Measurements from ENCODE around the gene CACYBP. TPM values are rescaled to one million over a fixed set of nuclear protein-coding genes. Genes with fewer than 3 reads are reported as not detected.

The CACYBP gene
- total RNA-seq, 1 donor from 2014 or later = 70.2 TPM

GRCh38 chr1:175034775-175035174, 35.0 kb downstream of the CACYBP start:
- Histone ChIP-seq H3K9me3 (no peaks in the 10 kb centered on the region), H3K27ac (no peak overlapping the region), H3K4me1 (no peaks in the 10 kb centered on the region), H3K36me3 (no peaks in the 10 kb centered on the region), H3K4me3 (no peak overlapping the region), H3K27me3 (no peaks in the 10 kb centered on the region)
- intact Hi-C loops (cut with DNase I) = loop anchor here (10.0 kb wide), 1 partner anchor 290 kb away; no protein-coding TSS in a partner anchor
- no peak for TF ChIP-seq CTCF (IDR thresholded peaks at IDR 0.05)
- ATAC-seq (no peak), DNase-seq (no peak)

GRCh38 chr1:175035865-175036264, 36.1 kb downstream of the CACYBP start:
- H3K27ac ChIP-seq = no peak overlapping the region
- DNase-seq = no peak
- no peaks in the 10 kb centered on the region for H3K36me3 ChIP-seq
- no peak for ATAC-seq
- no peak overlapping the region for H3K4me3 ChIP-seq
- intact Hi-C loops (cut with DNase I) = loop anchor here (10.0 kb wide), 1 partner anchor 289 kb away; no protein-coding TSS in a partner anchor
- H3K9me3 ChIP-seq = no peaks in the 10 kb centered on the region
- H3K27me3 ChIP-seq = no peaks in the 10 kb centered on the region
- TF ChIP-seq CTCF (IDR thresholded peaks at IDR 0.05) = no peak
- H3K4me1 ChIP-seq = no peaks in the 10 kb centered on the region

GRCh38 chr1:175036476-175036875, 36.7 kb downstream of the CACYBP start:
- no peak overlapping the region for H3K4me3 ChIP-seq
- DNase-seq (no peak), ATAC-seq (no peak)
- H3K27me3 ChIP-seq = no peaks in the 10 kb centered on the region
- H3K27ac ChIP-seq = no peak overlapping the region
- H3K36me3 ChIP-seq = no peaks in the 10 kb centered on the region
- H3K9me3 ChIP-seq = no peaks in the 10 kb centered on the region
- H3K4me1 ChIP-seq = no peaks in the 10 kb centered on the region
- intact Hi-C loops (cut with DNase I) = loop anchor here (10.0 kb wide), 1 partner anchor 288 kb away; no protein-coding TSS in a partner anchor
- TF ChIP-seq CTCF (IDR thresholded peaks at IDR 0.05) = no peak

- H3K27ac ChIP-seq = no peak overlapping the region
- H3K36me3 ChIP-seq = no peaks in the 10 kb centered on the region
- ATAC-seq = no peak
- TF ChIP-seq CTCF (IDR thresholded peaks at IDR 0.05) = no peak
- no peaks in the 10 kb centered on the region for H3K4me1 ChIP-seq
- no peaks in the 10 kb centered on the region for H3K9me3 ChIP-seq
- DNase-seq = no peak
- H3K4me3 ChIP-seq = no peak overlapping the region
- intact Hi-C loops (cut with DNase I) = loop anchor here (10.0 kb wide), 1 partner anchor 287 kb away; no protein-coding TSS in a partner anchor
- H3K27me3 ChIP-seq = no peaks in the 10 kb centered on the region
These were observed 37.7 kb downstream of the CACYBP start for GRCh38 chr1:175037416-175037815.

GRCh38 chr1:175040324-175040879, 40.7 kb downstream of the CACYBP start:
- no peak for TF ChIP-seq CTCF (IDR thresholded peaks at IDR 0.05)
- no peak overlapping the region for H3K27ac ChIP-seq
- intact Hi-C loops (cut with DNase I) = no loop called here
- H3K4me3 ChIP-seq = no peak overlapping the region
- H3K9me3 ChIP-seq = no peaks in the 10 kb centered on the region
- ATAC-seq (no peak), DNase-seq (no peak)
- H3K36me3 ChIP-seq = no peaks in the 10 kb centered on the region
- H3K27me3 ChIP-seq = no peaks in the 10 kb centered on the region
- H3K4me1 ChIP-seq = no peaks in the 10 kb centered on the region

GRCh38 chr1:175042650-175043049, 42.9 kb downstream of the CACYBP start:
- intact Hi-C loops (cut with DNase I) = no loop called here

More at GRCh38 chr1:175042650-175043049, 42.9 kb downstream of the CACYBP start:
- H3K27ac ChIP-seq = no peak overlapping the region
- no peaks in the 10 kb centered on the region for H3K36me3 ChIP-seq
- no peak for ATAC-seq
- no peak for TF ChIP-seq CTCF (IDR thresholded peaks at IDR 0.05)
- H3K9me3 ChIP-seq = no peaks in the 10 kb centered on the region
- no peaks in the 10 kb centered on the region for H3K4me1 ChIP-seq
- no peak for DNase-seq
- H3K27me3 ChIP-seq = no peaks in the 10 kb centered on the region
- H3K4me3 ChIP-seq = no peak overlapping the region

Data from upper lobe of right lung (tissue), 1 donor.